Motor neuron (in vitro differentiated cells): ENCODE data around the gene PROX2. TPM values are rescaled to one million over a fixed set of nuclear protein-coding genes. Genes with fewer than 3 reads are reported as not detected.

ENCODE experiments used
- total RNA-seq, 8 experiments: library from RNA; unstranded; fragments of 300-600 nt; gene quantifications; 2 replicates each; pipeline versions ENCODE4 v1.2.3 to v1.2.4, GENCODE V29; 2022

Gene PROX2
- total RNA-seq, 8 experiments from 2014 or later: 0.29 to 2.4 (median 0.90) TPM

Other genes starting within 250 kb of the PROX2 start
- 10 to 100 TPM; 22.1 to 39.9 (median 29.0) TPM for gene AREL1, start 163.1 kb downstream of the PROX2 start, total RNA-seq
- gene FCF1, start 163.0 kb downstream of the PROX2 start, total RNA-seq: 10 to 100 TPM; 21.9 to 66.7 (median 43.3) TPM
- gene YLPM1, start 112.8 kb downstream of the PROX2 start, total RNA-seq: 10 to 100 TPM; 38.7 to 95.4 (median 47.5) TPM
- gene DLST, start 5.8 kb upstream of the PROX2 start, total RNA-seq: 100 to 1,000 TPM in 1 of 8 experiments, 10 to 100 TPM in 7; 30.3 to 106 (median 51.6) TPM
- 10 to 100 TPM in 6 of 8 experiments, 1 to 10 TPM in 2; 1.6 to 45.1 (median 29.0) TPM for gene RPS6KL1, start 47.1 kb upstream of the PROX2 start, total RNA-seq
- gene PGF, start 79.5 kb upstream of the PROX2 start, total RNA-seq: 10 to 100 TPM in 2 of 8 experiments, 1 to 10 TPM in 5, under 1 TPM in 1; 0.31 to 36.6 (median 3.2) TPM
- gene EIF2B2, start 126.8 kb upstream of the PROX2 start, total RNA-seq: 10 to 100 TPM; 26.3 to 40.3 (median 32.9) TPM
- gene MLH3, start 175.3 kb upstream of the PROX2 start, total RNA-seq: 10 to 100 TPM; 12.2 to 37.4 (median 21.3) TPM
- gene ACYP1, start 187.9 kb upstream of the PROX2 start, total RNA-seq: 10 to 100 TPM; 31.8 to 63.1 (median 39.4) TPM
- gene ZC2HC1C, start 193.5 kb upstream of the PROX2 start, total RNA-seq: 1 to 10 TPM; 1.6 to 9.3 (median 3.2) TPM